ENCODE results near the gene PLIN1.

PLIN1 gene

DNA sequence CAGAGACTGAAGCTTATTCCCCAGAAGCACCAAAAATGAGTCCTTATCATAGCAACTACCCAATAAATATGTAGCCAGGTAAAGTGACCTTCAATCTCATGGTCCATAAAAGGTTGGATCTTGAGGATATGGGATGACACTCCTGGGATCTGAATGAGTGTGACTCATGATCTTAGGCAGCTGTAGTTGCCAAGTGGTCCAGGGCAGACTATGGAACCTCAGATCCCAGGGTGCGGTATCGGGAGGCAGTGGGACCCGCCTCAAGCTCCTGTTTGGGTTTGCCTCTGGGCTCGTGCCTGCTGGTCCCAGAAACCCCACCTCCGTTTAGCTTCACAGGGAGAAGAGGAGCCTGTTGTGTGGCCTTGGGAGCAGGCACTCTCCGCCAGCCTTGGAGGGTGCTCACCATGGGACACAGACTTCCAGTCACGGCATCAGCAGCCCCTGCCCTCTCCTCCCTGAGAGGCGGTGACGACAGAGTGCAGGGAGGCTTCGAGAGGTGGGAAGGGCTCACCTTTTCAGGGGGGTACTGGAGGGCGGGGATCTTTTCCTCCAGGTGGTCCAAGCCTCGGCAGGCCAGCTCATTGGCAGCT, 8.1 kb downstream of the PLIN1 start:
- no peak for DNase-seq

DNA sequence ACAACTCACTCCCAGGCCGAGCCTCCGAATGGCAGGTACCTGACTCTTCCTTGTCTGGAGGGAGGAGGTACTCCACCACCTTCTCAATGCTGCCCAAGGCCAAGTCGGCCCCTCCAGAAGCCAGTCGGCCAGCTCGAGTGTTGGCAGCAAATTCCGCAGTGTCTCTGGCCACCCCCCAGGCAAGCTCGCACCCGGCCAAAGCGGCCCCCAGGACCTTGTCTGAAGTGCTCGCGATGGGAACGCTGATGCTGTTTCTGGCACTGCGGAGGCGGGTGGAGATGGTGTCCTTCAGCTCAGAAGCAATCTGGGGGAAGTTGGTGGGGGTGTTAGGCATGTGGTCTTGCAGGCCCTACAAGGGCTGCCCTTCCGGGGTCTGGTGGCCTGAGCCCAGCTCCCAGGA, 9.2 kb downstream of the PLIN1 start:
- no peak for DNase-seq

DNA sequence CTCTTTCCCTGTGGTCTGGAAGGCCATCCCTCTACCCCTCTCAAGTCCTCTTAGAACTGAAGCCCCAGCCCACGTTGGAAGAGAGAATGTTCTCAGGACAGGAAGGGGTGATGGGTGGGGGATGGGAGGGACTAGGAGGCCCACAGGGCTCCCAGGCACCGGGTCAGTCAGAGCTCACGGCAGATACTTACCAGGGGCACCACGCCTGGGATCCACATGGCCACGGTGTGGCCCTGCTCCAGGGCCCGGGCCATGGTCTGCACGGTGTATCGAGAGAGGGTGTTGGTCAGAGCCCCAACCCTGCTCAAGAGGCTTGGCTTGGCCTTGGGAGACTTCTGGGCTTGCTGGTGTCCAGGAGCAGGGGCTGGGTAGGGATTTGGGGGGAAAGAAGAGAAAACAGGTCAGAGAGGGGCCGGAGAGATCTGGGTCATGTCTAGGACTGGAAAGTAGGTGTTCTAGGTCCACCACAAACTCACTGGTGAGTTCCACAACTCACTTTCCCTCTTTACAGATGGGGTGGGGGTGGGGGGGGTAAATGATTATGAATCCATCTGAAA, 9.8 kb downstream of the PLIN1 start:
- DNase-seq, result no peak

DNA sequence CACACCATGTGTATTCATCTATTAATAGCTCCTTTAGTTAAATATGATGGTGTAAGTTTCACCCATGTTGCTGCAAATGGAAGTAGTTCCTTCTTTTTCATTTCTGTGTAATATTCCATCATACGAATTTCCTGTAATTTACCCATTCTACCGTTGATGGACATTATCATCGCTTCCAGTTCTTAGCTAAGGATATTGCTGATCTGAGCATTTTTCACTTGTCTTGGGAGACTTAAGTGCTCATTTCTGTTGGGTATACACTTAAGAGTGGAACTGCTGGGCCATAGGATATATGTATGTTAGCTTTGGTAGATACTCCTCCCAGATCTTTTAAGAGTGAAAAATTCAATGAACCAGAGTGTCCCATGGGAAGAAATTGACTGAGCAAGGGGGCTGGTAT, 11.0 kb downstream of the PLIN1 start:
- no peak for DNase-seq

DNA sequence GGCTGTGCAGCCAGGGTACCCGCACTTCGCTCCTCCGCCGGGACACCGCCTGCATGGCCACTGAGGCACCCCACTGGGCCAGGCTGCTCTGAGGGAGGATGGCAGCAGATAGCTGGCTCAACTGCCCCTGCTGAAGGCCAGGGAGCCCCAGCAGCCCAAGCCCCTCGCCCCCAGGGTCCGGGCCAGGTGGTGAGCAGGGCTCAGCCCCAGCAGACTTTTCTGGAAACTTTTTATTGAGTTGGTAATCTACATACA, 11.5 kb downstream of the PLIN1 start:
- DNase-seq, result no peak

DNA sequence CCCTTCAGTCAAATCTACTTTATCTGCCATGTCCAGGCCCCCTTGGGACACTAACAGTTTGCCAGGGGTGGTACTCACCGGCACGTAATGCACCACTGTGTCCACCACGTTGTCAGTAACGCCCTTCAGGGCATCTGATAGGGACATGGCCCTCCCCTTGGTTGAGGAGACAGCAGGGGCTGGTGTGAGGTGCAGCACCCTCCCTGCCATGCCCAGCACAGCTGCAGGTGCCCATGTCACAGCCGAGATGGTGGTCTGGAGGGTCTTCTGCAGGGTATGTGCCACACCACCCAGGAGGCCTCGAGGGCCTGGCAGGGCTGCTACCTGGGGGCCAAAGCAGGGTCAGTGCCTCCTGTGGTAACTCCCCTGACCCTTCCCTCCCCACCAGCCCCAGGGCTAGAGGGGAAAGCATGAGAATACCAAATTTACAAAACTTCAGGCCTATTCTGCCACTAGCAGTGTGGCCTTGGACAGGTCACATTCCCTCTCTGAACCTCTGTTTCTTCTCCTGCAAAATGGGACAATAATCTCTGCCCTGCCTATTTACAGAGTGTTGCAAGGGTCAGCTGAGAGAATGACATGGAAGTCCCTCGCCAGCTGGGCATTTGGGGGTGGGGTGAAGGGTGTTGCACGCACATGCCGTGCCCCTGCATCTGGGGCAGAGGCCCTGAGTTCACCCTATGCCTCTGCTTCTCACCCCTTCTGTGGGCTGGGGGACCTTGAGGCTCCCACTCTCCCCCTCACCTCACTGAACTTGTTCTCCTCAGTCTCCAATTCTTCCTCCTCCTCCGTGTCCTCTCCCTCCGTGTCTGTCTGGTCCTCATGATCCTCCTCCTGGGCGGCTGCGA, 12.1 kb downstream of the PLIN1 start:
- no peak for DNase-seq

DNA sequence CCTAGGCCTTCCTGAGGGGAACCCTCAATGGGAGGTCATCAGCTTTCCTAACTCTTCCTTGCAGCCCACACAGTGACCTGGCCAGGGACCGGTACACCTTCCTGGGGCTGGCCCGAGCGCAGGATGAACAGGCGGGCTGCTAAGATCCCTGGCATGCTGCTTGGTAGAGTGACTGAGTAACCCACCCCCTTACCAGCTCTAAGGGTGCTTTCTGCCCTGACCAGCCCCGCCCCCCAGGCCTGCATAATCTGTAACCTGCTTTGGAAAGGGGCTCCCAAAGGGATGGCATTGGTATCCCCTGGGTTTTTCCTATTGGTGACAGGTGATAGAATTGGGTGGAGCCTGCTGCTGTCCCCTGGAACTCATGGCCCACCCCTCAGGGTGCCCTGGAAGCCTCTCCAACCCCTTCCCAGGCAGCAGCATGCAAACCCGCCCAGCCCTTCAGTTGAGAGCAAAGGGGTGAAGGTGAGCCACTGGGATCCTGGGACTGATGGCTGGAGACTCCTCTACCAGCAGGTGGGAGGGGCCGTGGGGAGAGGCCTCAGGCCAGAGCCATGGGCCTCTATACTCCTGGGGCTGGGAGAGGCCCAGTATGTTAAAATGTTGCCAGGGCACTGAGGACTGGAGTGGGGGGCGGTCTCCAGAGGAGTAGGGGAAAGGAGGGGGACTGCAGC, 12.8 kb downstream of the PLIN1 start:
- DNase-seq, result no peak

DNA sequence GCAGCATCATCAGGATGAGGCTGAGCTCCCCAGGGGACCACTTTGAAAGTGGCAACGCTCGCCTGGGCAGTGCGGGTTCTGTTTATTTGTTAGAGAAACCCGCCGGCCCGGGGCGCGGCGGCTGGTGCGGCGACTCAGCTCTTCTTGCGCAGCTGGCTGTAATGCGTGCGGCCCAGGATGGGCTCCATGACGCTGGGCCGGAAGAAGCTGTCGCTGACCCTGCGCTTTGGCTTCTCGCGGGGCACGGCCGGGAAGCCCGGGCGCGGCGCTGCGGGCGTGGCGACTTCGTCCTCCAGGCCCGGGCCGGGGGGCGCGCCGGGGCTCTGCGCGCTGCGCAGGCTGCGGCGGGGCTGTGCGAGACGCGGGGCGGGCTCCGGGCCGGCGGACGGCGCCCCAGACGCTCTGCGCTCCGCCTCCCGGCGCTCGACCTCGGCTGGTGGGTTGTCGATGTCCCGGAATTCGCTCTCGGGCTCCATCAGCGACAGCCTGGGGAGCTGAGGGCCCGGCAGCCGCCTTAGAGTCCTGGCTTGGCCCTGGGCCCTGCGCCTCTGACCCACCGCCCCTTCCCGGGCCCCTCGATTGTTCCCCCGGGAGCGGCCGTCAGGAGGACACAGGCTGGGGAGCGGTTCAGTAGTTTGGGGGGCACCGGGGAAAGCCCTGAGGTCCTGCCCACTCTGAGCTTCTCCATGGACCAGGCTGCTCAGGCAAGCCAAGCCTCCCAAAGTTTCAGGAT, 13.6 kb downstream of the PLIN1 start:
- no peak for DNase-seq

DNA sequence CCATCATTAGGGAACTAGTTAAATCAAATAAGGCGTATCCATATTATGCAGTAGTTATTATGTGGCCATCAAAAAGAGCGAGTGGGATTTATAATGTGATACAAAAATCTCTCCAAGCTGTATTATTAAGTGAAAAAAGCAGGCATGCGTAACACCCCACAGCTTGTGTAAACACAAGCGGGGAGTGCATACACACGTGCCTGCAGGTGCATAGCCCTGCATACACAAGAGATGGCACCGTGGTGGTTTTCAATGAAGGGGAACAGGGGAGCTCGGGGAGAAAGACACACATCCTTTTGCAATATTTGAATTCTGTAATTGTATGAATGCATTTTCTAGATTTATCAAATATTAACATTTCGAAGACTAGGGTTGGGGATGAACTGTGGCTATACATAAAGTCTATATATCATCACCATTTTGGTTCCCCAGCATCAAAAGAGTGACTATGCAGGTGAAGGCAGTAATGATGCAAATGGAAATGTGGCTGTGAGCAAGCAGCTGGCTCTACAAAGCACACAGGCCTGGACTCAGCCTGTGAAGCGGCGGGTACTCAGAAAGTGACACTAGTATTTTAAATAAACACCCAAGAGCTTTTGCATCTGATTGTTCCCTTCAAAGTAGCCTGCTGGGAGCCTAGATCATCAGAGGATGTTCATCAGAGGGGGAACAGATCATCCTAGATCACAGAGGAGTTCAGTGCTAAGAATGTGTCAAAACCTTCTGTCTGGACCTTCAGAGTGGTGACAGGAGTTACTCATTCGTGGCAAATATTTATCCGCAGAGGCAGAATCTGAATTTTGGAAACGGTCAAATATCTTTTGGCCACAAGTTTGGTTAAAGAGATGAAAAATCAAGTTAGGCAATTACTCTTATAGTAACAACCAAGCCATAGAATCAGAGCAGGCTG, 14.5 kb downstream of the PLIN1 start:
- peak; percentile 13 for DNase-seq

DNA sequence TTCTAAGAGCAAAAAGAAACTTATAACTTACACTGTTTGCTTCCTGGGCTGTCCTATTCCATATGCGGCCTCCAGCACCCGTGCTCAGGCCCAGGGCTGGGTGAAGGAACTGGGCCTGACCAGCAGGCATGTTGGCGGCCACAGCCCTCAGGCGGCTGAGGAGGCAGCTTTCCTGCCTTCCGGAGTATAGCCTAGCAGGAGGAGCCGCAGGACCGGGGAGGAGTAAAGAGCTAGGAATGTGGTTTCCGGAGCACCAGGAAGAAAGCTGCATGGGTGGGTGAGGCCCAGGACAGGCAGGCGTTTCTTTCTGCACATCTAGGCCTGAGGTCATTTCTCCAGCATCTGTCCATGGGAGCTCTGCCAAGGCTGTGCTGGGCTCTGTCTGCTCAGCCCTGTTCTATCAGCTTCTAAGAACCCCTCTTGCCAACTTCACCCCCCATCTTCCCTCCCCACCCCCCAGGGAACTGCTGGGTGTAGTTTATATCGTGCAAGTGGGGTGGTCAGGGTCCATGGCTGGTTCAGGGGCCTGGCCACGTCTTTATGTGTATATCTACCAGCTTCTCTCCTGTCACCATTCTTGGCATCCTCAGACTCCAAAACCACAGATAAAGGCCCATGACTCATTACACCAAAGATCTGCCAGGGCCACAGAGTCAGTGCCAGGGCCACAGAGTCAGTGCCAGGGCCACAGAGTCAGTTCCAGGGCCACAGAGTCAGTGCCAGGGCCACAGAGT, 16.1 kb downstream of the PLIN1 start:
- DNase-seq, result no peak

DNA sequence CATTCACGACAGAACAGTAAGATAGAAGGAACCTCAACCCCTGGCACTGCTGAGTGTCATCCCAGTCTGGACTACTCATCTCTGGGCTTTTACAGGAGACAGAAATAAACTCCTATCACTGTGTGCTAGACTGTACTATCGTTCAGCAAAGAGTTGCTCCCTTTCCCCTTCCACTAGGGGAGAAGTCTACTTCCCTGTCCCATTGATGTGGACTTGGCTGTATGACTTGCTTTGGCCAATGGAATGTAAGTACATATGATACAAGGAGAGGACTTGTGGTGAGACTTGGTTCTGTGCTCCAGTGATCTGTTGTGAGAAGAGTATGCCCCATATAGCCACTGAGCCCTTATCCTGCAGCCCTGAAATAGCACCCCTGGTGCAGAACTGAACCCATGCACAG, 18.6 kb downstream of the PLIN1 start:
- no peak for DNase-seq

DNA sequence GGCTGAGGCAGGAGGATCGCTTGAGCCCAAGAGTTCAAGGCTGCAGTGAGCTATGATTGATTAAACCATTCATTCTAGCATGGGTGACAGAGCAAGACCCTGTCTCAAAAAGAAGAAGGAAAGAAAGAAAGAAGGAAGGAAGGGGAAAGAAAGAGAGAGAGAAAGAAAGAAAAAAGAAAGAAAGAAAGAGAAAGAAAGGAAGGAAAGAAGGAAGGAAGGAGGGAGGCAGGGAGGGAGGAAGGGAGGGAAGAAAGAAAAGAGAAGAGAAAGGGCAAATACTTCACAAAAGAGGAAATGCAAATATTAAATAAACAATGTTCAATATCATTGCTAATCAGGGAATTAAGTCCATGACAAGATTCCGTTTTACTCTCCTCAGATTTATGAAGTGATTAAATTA, 19.9 kb downstream of the PLIN1 start:
- DNase-seq, result no peak

DNA sequence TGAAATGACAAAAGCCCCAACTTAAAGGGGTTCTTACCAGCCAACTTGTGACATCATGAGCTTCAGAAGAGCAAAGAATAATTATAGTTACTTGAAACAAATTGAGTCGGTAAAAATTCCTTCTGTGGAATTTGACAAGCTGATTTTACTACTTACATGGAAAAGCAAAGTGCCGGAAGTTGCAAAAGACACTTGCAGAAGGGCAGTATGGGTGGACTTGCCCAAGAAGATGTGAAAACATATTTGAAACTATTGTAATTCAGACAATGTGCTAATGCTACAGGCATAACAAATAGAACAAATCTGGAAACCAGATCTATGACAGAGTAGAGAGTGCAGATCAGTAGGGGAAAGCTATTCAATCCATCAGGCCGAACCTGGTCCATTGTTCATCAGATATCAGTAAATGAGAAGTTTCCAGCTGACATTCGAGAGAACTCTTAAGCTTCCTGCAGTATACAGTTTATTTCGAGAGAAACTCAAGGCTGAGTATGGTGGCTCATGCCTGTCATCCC, 21.4 kb downstream of the PLIN1 start:
- no peak for DNase-seq

DNA sequence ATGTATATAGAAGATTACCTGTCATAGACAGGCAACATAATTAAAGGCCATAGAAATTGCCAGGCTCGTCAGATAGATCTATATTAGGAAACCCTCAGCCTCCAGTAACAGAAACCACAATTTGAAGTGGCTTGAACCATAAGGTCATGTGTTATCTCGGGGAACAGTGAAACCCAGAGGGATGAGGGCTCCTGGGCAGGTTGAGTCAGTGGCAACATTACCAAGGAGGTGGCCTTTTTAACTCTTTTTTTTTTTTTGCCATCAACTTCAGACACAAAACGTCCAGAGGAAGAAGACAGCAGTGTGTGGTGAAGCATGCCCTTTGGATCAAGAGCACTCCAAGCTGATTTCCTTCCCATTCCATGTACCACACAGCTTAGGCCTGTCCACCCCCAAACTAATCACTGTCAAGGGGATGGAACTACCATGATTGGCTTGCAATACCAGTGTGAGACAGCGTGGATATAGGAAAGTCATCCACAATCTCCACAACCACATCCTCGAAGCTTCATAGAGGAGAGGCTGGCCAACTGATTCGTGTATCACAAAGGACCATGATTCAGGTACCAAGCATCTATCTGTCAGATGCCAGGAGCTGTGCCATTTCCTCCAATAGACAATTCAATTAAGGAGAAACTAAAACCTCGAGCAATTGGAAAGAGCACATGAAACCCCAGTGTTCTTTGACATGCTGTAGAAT, 22.9 kb downstream of the PLIN1 start:
- no peak for DNase-seq

DNA sequence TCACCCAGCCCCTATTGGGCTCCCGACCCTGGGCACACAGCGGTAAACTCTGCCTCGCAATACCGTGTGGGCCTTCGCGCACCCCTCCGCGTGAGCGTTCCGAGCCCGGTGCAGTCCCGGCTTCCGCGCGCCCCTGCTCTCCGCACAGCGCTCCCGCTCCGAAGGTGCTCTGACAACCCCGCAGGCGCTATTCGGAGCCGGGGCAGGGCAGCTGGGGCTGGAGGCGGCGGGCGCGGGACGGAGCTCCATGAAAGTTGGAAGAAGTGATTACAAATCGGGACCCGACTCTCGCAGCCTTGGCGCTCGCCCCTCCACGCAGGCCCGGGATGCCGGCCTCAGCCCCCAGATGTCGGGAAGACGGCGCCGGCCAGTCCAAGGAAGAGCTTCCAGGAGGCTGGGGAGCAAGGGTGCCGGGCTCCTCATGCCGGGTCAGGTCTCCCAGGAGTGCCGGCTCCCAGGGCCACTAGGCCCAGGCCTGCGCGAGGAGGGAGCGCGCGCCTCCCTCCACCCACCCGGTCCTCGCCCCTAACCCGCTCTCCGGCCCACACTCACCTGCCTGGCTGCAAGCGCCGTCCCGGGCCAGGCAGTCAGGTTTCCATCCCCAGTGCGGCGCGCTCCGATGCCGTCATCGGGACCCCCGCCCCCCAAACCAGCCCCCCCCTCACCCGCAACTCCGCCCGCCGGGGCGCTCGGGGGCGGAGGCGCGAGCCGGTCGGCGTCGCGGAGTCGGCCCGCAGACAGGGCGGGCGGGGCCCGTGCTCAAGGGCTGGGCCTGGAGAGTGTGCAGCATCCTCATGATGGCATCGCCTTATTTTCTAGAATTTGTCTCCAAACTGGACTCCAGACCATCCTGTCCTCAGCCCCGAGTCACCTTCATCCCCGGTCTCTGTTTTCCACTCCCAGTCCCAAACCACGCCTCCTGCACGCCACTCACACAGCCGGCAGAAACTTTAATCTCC, 24.0 kb downstream of the PLIN1 start, which contains the start of gene KIF7:
KIF7 (minus strand) TSS at position 621 of the 959 bp plus-strand sequence. CDS start 2,537 bp downstream, outside the sequence.
- DNase-seq, result no peak

DNA sequence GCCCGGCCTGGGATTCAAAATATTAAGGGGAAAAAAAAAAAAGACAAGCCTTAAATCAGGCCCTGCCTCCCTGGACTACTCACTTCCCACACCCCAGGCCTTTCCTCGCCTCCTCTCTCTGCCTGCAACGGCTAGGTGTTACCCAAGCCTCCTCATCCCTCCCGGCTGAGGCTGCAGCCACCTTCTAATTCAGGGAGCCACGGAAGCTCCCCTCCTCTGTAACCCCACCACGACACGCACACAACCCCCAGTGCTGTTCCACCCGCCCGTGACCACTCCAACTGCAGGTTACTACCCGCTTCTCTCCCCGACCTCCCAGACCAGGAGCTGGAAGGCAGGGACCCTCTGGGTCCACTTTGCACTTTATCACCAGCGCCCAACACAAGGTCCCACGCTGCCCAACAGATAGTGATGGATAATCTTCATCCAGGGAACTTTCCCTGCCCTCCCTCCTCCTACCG, 24.8 kb downstream of the PLIN1 start:
- DNase-seq, result no peak

DNA sequence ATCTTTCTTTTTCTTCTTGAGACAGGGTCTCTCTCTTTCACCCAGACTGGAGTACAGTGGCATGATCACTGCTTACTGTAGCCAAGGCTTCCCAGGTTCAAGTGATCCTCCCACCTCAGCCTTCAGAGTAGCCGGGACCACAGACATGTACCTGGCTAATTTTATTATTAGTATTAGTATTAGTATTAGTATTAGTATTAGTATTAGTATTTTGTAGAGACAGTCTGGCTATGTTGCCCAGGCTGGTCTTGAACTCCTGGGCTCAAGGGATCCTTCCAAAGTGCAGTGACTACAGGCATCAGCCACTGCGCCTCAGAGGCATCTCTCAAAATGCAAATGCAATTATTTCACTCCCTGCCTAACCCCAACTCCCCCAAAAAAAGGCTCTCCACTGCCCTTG, 25.6 kb downstream of the PLIN1 start:
- no peak for DNase-seq

DNA sequence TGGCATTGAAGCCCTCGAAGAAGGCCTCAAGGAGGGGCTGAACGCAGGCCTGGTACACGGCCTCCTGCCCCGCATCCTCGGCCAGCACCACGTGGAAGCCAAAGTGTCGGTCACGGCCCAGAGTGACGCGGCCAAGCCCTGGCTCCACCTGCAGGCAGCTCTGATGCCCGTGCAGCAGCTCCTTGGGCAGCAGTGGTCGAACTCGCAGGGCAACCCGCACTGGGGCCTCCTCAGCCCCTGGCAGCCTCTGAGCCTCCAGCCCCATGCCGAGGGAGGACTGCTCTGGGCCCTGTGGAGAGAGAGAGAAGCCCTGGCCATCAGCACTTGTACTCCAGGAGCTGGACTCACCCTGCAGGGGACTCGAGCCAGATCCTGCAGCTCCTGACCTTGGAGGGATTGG, 26.5 kb downstream of the PLIN1 start:
- DNase-seq, result no peak

DNA sequence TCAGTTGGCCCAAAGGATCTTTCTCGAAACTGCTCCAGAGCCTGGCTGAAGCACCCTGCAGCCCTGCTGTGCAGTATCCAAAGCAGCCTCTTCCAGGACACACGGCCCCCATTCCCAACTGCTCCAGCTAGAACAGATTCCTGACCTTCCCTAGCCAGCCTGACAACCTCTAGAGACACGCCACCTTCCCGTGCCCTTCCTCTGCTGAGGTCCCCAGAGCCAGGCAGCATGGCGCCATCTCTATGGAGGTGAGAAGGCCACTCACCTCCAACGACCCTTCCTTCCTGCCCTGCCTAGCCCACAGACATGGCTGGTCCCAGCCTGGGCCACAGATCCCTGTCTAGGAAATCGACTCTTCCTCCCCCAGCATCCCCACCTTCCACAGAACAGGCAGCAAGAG, 27.0 kb downstream of the PLIN1 start:
- no peak for DNase-seq

Measured in NCI-H510A treated with DMSO at 0.1 percent for 48 hours (cell line).